Forelimb muscle (tissue), 1 donor: Measurements from ENCODE around the gene PCSK5. TPM values are rescaled to one million over a fixed set of nuclear protein-coding genes. Genes with fewer than 3 reads are reported as not detected.
"Not testable (repeated sequence)": the region's sequence is repeated elsewhere in the genome, so short reads cannot be mapped to it uniquely, and the experiment has no call there.

ENCODE experiments used
- DNase-seq: peaks from one replicate; pipeline ENCODE4 v3.0.0-alpha.2; 2013; ENCODE audit warnings: low read depth
- polyA plus RNA-seq: library from polyadenylated mRNA; unstranded; fragments of 120-200 nt; gene quantifications from one replicate; pipeline ENCODE4 v1.2.1, GENCODE V29; 2013; ENCODE audit not compliant: insufficient read length

Gene PCSK5
- polyA plus RNA-seq, 1 donor: 11.8 TPM

- DNase-seq: no peak
These were observed 449 bp upstream of the PCSK5 start for GRCh38 chr9:75889977-75890471.

- no peak for DNase-seq
These were observed 836 bp downstream of the PCSK5 start for GRCh38 chr9:75891277-75891741.

- no peak for DNase-seq
These were observed 1.3 kb downstream of the PCSK5 start for GRCh38 chr9:75891771-75892215.

GRCh38 chr9:75892216-75892911 lies 1.9 kb downstream of the PCSK5 start:
- no peak for DNase-seq

GRCh38 chr9:75893106-75893505 lies 2.6 kb downstream of the PCSK5 start:
- no peak for DNase-seq

GRCh38 chr9:75894566-75894965 lies 4.1 kb downstream of the PCSK5 start:
- no peak for DNase-seq

GRCh38 chr9:75895112-75895511 lies 4.6 kb downstream of the PCSK5 start:
- no peak for DNase-seq

GRCh38 chr9:75896193-75896592 lies 5.7 kb downstream of the PCSK5 start:
- no peak for DNase-seq

- DNase-seq: not testable (repeated sequence)
These were observed 10.5 kb downstream of the PCSK5 start for GRCh38 chr9:75900893-75901524.

GRCh38 chr9:75903785-75904360 lies 13.4 kb downstream of the PCSK5 start:
- DNase-seq: no peak

- no peak for DNase-seq
These were observed 13.9 kb downstream of the PCSK5 start for GRCh38 chr9:75904364-75904763.

- no peak for DNase-seq
These were observed 16.1 kb downstream of the PCSK5 start for GRCh38 chr9:75906531-75906930.

GRCh38 chr9:75907329-75907728 lies 16.9 kb downstream of the PCSK5 start:
- no peak for DNase-seq

- no peak for DNase-seq
These were observed 17.4 kb downstream of the PCSK5 start for GRCh38 chr9:75907923-75908322.

GRCh38 chr9:75909776-75910175 lies 19.3 kb downstream of the PCSK5 start:
- no peak for DNase-seq

GRCh38 chr9:75910731-75911130 lies 20.3 kb downstream of the PCSK5 start:
- no peak for DNase-seq

GRCh38 chr9:75911390-75911789 lies 20.9 kb downstream of the PCSK5 start:
- DNase-seq: no peak

- DNase-seq: no peak
These were observed 22.5 kb downstream of the PCSK5 start for GRCh38 chr9:75912951-75913350.

GRCh38 chr9:75914002-75914401 lies 23.5 kb downstream of the PCSK5 start:
- DNase-seq: no peak

GRCh38 chr9:75914883-75915452 lies 24.5 kb downstream of the PCSK5 start:
- no peak for DNase-seq

- DNase-seq: no peak
These were observed 27.7 kb downstream of the PCSK5 start for GRCh38 chr9:75918154-75918553.

- DNase-seq: no peak
These were observed 28.4 kb downstream of the PCSK5 start for GRCh38 chr9:75918909-75919308.
